AG09319 (cell line): ENCODE data around the gene ACO2.

Source experiments
- DNase-seq: peaks from one replicate; pipeline ENCODE4 v3.0.0-alpha.2; 2010; ENCODE audit warnings: low read depth; ENCODE audit errors: extremely low read depth
- CTCF ChIP-seq: IDR thresholded peaks from 2 replicates; pipeline ENCODE4 v1.5.1; 2011; ENCODE audit warnings: low read depth, mild to moderate bottlenecking, inconsistent platforms, low read length, moderate library complexity

Gene ACO2

GRCh38 chr22:41541484-41541883, 72.6 kb downstream of the ACO2 start:
- TF ChIP-seq CTCF = no peak
- no peak for DNase-seq

- DNase-seq = no peak
- no peak for TF ChIP-seq CTCF
Observed at GRCh38 chr22:41542224-41542623, 73.3 kb downstream of the ACO2 start.

GRCh38 chr22:41543854-41544670, 75.1 kb downstream of the ACO2 start, which contains the start of gene POLR3H:
Gene POLR3H, minus strand, starts transcription at chr22:41544470. Its CDS starts 369 bp downstream, at chr22:41544101.
- peak; percentile 94 for DNase-seq
- peak; percentile 71 for TF ChIP-seq CTCF

- no peak for DNase-seq
- TF ChIP-seq CTCF = no peak
Observed at GRCh38 chr22:41544671-41545476, 76.0 kb downstream of the ACO2 start.

GRCh38 chr22:41548830-41549211, 79.9 kb downstream of the ACO2 start:
- TF ChIP-seq CTCF = no peak
- DNase-seq = no peak

GRCh38 chr22:41550952-41551491, 82.1 kb downstream of the ACO2 start:
- DNase-seq = no peak
- no peak for TF ChIP-seq CTCF
